C4-2B (cell line): Measurements from ENCODE around the gene PUM2.
"Not testable (repeated sequence)": the region's sequence is repeated elsewhere in the genome, so short reads cannot be mapped to it uniquely, and the experiment has no call there.

Source experiments
- H3K27ac ChIP-seq: fragments of 450-650 bp; 2 replicates; pipeline ENCODE4 v1.5.1; 2017
- ZFX ChIP-seq: fragments of 450-650 bp; IDR thresholded peaks from 2 replicates; pipeline ENCODE4 v1.6.1; 2017
- TF ChIP-seq, protein P1 (sequence below): fragments of 450-650 bp; conservative IDR thresholded peaks from 2 replicates; pipeline ENCODE4 v1.5.1; 2017; ENCODE audit warnings: mild to moderate bottlenecking

The PUM2 gene

GRCh38 chr2:20250436-20250835 is 100.2 kb downstream of the PUM2 start:
- H3K27ac ChIP-seq = no peak overlapping the region
- TF ChIP-seq, protein P1, sequence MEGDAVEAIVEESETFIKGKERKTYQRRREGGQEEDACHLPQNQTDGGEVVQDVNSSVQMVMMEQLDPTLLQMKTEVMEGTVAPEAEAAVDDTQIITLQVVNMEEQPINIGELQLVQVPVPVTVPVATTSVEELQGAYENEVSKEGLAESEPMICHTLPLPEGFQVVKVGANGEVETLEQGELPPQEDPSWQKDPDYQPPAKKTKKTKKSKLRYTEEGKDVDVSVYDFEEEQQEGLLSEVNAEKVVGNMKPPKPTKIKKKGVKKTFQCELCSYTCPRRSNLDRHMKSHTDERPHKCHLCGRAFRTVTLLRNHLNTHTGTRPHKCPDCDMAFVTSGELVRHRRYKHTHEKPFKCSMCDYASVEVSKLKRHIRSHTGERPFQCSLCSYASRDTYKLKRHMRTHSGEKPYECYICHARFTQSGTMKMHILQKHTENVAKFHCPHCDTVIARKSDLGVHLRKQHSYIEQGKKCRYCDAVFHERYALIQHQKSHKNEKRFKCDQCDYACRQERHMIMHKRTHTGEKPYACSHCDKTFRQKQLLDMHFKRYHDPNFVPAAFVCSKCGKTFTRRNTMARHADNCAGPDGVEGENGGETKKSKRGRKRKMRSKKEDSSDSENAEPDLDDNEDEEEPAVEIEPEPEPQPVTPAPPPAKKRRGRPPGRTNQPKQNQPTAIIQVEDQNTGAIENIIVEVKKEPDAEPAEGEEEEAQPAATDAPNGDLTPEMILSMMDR = no peak

- H3K27ac ChIP-seq = no peak overlapping the region
These were observed 101.5 kb downstream of the PUM2 start for GRCh38 chr2:20249170-20249569.

DNA sequence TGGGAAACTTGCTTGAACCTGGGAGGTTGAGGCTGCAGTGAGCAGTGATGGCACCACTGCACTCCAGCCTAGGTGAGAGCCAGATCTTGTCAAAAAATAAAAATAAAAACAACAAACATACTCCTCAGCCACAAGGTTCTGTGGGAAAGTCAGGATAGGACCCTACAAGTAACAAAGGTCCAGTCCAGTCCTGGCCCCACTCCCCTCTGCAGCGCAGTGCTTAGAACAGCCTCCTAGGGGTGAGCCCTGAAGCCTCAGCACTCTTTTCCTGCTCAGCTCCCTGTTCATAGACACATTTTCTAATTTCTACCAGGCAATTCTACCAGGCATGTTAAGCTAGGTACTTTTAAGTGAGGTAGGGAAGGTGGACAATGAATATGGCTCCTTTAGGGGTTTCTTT is 103.6 kb downstream of the PUM2 start:
- TF ChIP-seq, protein P1 = no peak
- H3K27ac ChIP-seq = no peak overlapping the region

More at GRCh38 chr2:20249170-20249569, 101.5 kb downstream of the PUM2 start:
- TF ChIP-seq, protein P1 = no peak
- TF ChIP-seq ZFX = no peak

DNA sequence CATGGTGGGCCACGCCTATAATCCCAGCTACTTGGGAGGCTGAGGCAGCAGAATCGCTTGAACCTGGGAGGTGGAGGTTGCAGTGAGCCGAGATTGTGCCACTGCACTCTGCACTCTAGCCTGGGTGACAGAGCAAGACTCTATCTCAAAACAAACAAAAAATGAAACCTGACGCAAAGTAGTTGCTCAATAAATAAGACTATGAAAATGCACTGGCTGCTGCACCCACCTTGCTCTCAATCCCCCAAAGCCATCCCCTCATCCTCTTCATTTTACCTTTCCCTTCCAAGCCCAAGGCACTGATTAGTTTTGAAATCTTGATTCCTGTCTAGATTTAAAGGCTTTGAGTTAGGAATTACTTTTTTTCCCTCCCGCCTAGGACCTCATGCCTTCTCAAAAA is 107.0 kb downstream of the PUM2 start:
- H3K27ac ChIP-seq = not testable (repeated sequence)

GRCh38 chr2:20242727-20243377 is 107.8 kb downstream of the PUM2 start:
- no peak overlapping the region for H3K27ac ChIP-seq
- no peak for TF ChIP-seq ZFX
- TF ChIP-seq, protein P1 = no peak

GRCh38 chr2:20241973-20242726 is 108.5 kb downstream of the PUM2 start:
- TF ChIP-seq, protein P1 = peak; percentile 68
- no peak for TF ChIP-seq ZFX
- no peak overlapping the region for H3K27ac ChIP-seq

- H3K27ac ChIP-seq = not testable (repeated sequence)
These were observed 110.4 kb downstream of the PUM2 start for GRCh38 chr2:20240291-20240690.

GRCh38 chr2:20236496-20236895 is 114.1 kb downstream of the PUM2 start:
- H3K27ac ChIP-seq = no peak overlapping the region
- TF ChIP-seq, protein P1 = no peak
- TF ChIP-seq ZFX = no peak
